D721Med (cell line): Measurements from ENCODE around the gene MAMDC4.
"Not testable (repeated sequence)": the region's sequence is repeated elsewhere in the genome, so short reads cannot be mapped to it uniquely, and the experiment has no call there.

Source experiments
- DNase-seq: peaks from one replicate; pipeline ENCODE4 v3.0.0; 2011; ENCODE audit warnings: low spot score; ENCODE audit not compliant: insufficient read length
- FAIRE-seq: peaks from 2 replicates; lab custom pipeline; 2011; peaks lifted over from hg19 to GRCh38; lab: Jason Lieb, UNC
- TF ChIP-seq, protein P1 (sequence below): IDR thresholded peaks from 2 replicates; pipeline ENCODE4 v1.5.1; 2012; ENCODE audit warnings: mild to moderate bottlenecking, control low read depth; ENCODE audit not compliant: insufficient read depth; ENCODE audit errors: missing control alignments

The MAMDC4 gene

DNA sequence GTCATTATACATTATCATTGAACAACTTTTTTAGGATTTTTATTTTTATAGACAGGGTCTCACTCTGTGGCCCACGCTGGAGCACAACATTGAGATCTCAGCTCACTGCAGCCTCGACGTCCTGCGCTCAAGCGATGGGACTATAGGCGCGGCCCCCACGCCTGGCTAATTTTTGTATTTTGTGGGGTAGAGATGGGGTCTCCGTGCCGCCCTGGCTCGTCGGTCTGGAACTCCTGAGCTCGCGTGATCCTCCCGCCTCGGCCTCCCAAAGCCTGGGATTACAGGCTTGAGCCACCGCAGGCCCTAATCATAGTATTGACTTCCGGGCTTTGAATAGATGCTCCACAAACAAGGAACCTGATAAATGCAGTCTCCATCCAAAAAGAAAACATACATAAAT is 15.3 kb downstream of the MAMDC4 start:
- FAIRE-seq (no peak), DNase-seq (no peak)
- TF ChIP-seq, protein P1, sequence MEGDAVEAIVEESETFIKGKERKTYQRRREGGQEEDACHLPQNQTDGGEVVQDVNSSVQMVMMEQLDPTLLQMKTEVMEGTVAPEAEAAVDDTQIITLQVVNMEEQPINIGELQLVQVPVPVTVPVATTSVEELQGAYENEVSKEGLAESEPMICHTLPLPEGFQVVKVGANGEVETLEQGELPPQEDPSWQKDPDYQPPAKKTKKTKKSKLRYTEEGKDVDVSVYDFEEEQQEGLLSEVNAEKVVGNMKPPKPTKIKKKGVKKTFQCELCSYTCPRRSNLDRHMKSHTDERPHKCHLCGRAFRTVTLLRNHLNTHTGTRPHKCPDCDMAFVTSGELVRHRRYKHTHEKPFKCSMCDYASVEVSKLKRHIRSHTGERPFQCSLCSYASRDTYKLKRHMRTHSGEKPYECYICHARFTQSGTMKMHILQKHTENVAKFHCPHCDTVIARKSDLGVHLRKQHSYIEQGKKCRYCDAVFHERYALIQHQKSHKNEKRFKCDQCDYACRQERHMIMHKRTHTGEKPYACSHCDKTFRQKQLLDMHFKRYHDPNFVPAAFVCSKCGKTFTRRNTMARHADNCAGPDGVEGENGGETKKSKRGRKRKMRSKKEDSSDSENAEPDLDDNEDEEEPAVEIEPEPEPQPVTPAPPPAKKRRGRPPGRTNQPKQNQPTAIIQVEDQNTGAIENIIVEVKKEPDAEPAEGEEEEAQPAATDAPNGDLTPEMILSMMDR, result no peak

DNA sequence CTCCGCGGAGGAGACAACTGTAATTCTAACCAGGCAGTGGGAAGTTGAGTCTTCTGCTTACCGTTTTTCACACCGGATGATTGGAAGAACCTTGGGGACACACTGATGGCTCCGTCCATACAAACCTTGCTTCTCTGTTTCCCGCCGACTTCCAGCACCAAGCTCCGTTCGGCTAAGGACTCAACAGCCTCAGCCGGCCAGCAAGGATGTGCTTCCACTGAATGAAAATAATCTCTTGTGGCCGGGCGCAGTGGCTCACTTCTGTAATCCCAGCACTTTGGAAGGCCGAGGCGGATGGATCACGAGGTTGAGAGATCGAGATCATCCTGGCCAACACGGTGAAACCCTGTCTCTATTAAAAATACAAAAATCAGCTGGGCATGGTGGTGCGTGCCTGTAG is 15.8 kb downstream of the MAMDC4 start:
- TF ChIP-seq, protein P1, result no peak
- no peak for FAIRE-seq

DNA sequence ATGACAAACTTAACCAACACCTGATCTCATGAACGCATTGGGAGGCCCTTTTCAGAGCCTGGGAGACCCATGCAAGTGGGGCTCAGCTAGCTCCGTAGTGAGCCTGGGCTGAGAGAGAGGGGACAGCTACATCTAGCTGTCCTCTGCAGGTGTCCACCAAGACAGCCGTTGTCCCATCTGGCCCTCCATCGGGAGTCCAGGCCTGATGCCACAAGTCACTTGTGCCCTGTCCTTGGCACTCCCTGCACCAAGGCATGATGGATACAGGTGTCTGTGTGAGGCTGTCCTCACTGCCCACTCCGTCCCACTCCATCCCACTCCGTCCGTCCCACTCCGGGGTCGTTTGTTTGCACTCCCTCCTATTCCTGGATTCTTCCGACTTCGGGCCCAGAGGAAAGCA is 16.5 kb downstream of the MAMDC4 start:
- FAIRE-seq, result no peak
- DNase-seq, result no peak
- TF ChIP-seq, protein P1, result no peak

More for the DNA sequence above, 15.8 kb downstream of the MAMDC4 start:
- no peak for DNase-seq

DNA sequence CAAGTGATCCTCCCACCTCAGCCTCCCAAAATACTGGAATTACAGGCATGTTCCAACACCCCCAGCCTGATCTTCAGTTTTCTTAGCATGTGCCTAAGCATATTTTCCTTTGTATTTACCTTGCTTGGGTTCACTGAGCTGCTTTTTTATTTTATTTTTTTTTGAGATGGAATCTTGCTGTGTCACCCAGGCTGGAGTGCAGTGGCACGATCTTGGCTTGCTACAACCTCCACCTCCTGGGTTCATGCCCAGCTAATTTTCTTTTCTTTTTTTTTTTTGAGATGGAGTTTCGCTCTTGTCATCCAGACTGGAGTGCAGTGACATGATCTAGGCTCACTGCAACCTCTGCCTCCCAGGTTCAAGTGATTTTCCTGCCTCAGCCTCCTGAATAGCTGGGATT is 17.5 kb downstream of the MAMDC4 start:
- FAIRE-seq, DNase-seq: not testable (repeated sequence)

DNA sequence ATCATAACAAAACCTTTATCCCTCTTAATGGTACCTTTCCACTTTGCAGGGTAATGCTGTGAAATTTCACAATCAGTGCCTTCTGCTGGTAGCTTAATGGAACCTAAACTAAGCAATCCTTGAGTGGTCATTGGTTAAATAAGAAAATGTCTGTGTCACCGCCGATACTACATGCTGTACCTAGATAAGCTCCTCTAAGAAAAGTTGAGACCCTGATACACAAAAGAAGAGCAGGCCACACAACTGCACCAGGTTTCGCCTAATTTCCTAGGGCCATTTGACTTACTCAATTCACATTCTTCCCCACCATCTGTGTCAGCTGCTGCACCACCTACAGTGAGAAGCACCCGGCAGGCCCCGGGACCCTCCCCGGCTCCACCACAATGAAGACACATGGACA is 23.0 kb downstream of the MAMDC4 start:
- TF ChIP-seq, protein P1, result no peak
- FAIRE-seq (no peak), DNase-seq (no peak)

DNA sequence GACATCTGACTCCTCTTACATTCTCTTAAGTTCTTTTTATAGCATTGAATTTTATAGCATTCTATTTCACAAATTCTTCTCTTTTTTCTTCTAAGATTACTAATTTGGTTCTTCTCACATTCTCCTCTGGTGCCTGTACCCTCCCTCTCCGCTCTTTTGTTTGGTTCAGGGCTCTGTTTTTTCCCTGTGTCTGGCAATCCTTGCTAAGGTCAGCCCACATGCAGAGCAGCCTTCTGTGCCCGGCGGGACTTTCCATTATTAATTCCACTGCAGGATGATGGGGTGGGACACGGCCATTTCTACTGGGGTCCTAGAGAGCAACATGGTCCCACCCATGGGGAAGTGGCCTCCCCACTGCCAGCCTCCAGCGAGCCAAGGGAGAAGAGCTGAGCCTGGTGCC is 24.3 kb downstream of the MAMDC4 start:
- TF ChIP-seq, protein P1, result no peak
- FAIRE-seq, result no peak

DNA sequence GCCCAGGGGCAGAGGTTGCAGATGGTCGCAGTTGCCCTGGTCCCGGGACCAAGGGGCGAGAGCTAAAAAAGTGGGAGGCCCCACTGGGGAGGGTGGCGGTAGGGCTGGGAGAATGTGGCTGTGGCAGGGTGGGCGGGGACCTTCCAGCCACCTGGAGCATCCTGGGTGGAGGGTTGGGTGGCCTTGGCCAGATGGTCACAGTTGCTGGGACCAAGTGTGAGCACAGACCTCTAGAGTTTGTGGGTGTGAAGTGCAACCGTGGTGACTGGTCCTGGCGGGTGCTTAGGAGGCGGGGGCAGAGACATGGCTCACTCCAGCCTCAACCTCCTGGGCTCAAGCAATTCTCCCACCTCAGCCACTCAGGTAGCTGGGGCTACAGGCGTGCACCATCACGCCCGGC is 28.5 kb downstream of the MAMDC4 start:
- FAIRE-seq, result no peak
- no peak for DNase-seq
- TF ChIP-seq, protein P1, result no peak

More for the DNA sequence above, 24.3 kb downstream of the MAMDC4 start:
- DNase-seq, result no peak

DNA sequence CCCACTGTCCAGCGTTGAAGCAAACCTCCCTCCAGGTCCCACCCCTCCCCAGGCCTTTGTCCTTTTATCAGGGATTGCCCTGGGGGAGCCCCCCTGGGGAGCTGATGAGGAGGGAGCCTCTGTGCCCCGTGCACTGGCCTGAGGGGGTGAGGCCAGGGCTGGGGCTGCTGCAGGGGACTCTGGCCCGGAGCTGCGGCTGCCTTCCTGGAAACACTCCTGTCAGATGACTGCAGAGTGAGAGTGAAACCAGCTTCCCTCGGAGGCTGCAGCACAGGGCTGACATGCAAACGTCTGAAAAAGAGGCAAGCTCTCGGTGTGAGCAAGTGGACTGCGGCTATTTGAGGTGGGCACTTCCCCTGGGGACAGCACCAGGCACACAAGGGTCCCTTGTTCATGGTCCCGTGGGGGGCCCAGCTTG is 29.6 kb downstream of the MAMDC4 start:
- FAIRE-seq, result no peak

More for the DNA sequence above, 29.6 kb downstream of the MAMDC4 start:
- TF ChIP-seq, protein P1, result no peak
- DNase-seq, result no peak
